IMR-90 (cell line): ENCODE data around the gene MBL2. TPM values are rescaled to one million over a fixed set of nuclear protein-coding genes. Genes with fewer than 3 reads are reported as not detected.

Experiments
- ATAC-seq: fragments of 200-7000 bp; cut with Tn5 transposase; 2 replicates; pipeline ENCODE4 v1.9.1; 2020; ENCODE audit warnings: low read depth, mild to moderate bottlenecking, moderate library complexity
- BruUV-seq: library from RNA; stranded (reverse); fragments of 400-500 nt; replicated peaks from 2 replicates; lab custom pipeline; 2021; lab: Mats Ljungman, UMichigan
- CTCF ChIA-PET: fragments of 300-600 bp; formaldehyde crosslinking; extraction: SDS; loops from one replicate; lab custom pipeline; 2021; ENCODE audit warnings: antibody characterized with exemption; lab: Yijun Ruan, JAX
- POLR2A ChIA-PET: fragments of 300-600 bp; sonication (Branson Sonifier 250); formaldehyde crosslinking; loops from one replicate; lab custom pipeline; 2022; ENCODE audit warnings: antibody characterized with exemption; ENCODE audit not compliant: unreplicated experiment; lab: Charles Lee
- DNase-seq: peaks from one replicate; pipeline ENCODE4 v3.0.0; 2013
- H2AFZ ChIP-seq: replicated peaks from 2 replicates; pipeline ENCODE3; 2013; ENCODE audit warnings: low read length, mild to moderate bottlenecking; ENCODE audit not compliant: poor library complexity
- H2AK5ac ChIP-seq: 2 replicates; pipeline ENCODE4 v1.6.1; 2013; ENCODE audit warnings: low read depth, low read length, inconsistent platforms
- H2AK9ac ChIP-seq: replicated peaks from 2 replicates; pipeline ENCODE3; 2013; ENCODE audit warnings: mild to moderate bottlenecking, low read depth, low read length, moderate library complexity; ENCODE audit not compliant: poor library complexity
- H2BK120ac ChIP-seq: 2 replicates; pipeline ENCODE4 v1.6.1; 2013; ENCODE audit warnings: low read depth, low read length, inconsistent platforms
- H2BK15ac ChIP-seq: 3 replicates; pipeline ENCODE4 v1.6.1; 2013; ENCODE audit warnings: low read depth, low read length, inconsistent platforms
- H2BK20ac ChIP-seq: 2 replicates; pipeline ENCODE4 v1.6.1; 2013; ENCODE audit warnings: low read depth, mild to moderate bottlenecking, inconsistent platforms, low read length, moderate library complexity
- H2BK5ac ChIP-seq: 2 replicates; pipeline ENCODE4 v1.6.1; 2013; ENCODE audit warnings: mild to moderate bottlenecking, low read depth, low read length, inconsistent platforms; ENCODE audit not compliant: poor library complexity, severe bottlenecking
- H3K14ac ChIP-seq: replicated peaks from 2 replicates; pipeline ENCODE4 v1.6.1; 2013; ENCODE audit warnings: low read depth, low read length, inconsistent platforms
- H3K18ac ChIP-seq: 2 replicates; pipeline ENCODE4 v1.6.1; 2013; ENCODE audit warnings: low read depth, low read length, control low read depth
- H3K23ac ChIP-seq: 2 replicates; pipeline ENCODE4 v1.6.1; 2013; ENCODE audit warnings: low read depth, low read length, inconsistent platforms
- H3K27ac ChIP-seq: 2 replicates; pipeline ENCODE4 v1.5.1; 2013; ENCODE audit warnings: mild to moderate bottlenecking, control low read depth, low read length; ENCODE audit not compliant: insufficient read depth
- H3K27me3 ChIP-seq: 2 replicates; pipeline ENCODE4 v1.6.1; 2013; ENCODE audit warnings: low read length; ENCODE audit not compliant: control insufficient read depth, insufficient read depth
- H3K36me3 ChIP-seq: 2 replicates; pipeline ENCODE4 v1.6.1; 2013; ENCODE audit warnings: low read length, mixed read lengths; ENCODE audit not compliant: control insufficient read depth, insufficient read depth
- H3K4ac ChIP-seq: 2 replicates; pipeline ENCODE4 v1.6.1; 2013; ENCODE audit warnings: low read depth, low read length, inconsistent platforms
- H3K4me1 ChIP-seq: 2 replicates; pipeline ENCODE4 v1.6.1; 2013; ENCODE audit warnings: low read length, mixed read lengths; ENCODE audit not compliant: control insufficient read depth, insufficient read depth
- H3K4me2 ChIP-seq: 2 replicates; pipeline ENCODE4 v1.6.1; 2013; ENCODE audit warnings: low read depth, mild to moderate bottlenecking, control low read depth, low read length, moderate library complexity
- H3K4me3 ChIP-seq: 2 replicates; pipeline ENCODE4 v1.5.1; 2013; ENCODE audit warnings: low read depth, mild to moderate bottlenecking, control low read depth, low read length, moderate library complexity; ENCODE audit not compliant: insufficient read depth
- H3K56ac ChIP-seq: 2 replicates; pipeline ENCODE4 v1.6.1; 2013; ENCODE audit warnings: low read length, inconsistent platforms; ENCODE audit not compliant: insufficient read depth; ENCODE audit errors: extremely low read depth
- H3K79me1 ChIP-seq, 2 experiments: 2 replicates each; pipeline ENCODE4 v1.6.1; 2013; ENCODE audit warnings: low read length in 2 of 2, inconsistent platforms in 1 of 2, low read depth in 1 of 2
- H3K9ac ChIP-seq: 2 replicates; pipeline ENCODE4 v1.6.1; 2013; ENCODE audit warnings: low read depth, low read length, control low read depth
- H3K9me1 ChIP-seq: 2 replicates; pipeline ENCODE4 v1.6.1; 2013; ENCODE audit warnings: low read length, inconsistent platforms; ENCODE audit not compliant: insufficient read depth
- H3K9me3 ChIP-seq: 2 replicates; pipeline ENCODE4 v1.6.1; 2013; ENCODE audit warnings: low read length; ENCODE audit not compliant: control insufficient read depth, insufficient read depth
- H4K20me1 ChIP-seq: 2 replicates; pipeline ENCODE4 v1.6.1; 2013; ENCODE audit warnings: low read length, inconsistent platforms; ENCODE audit not compliant: insufficient read depth
- H4K5ac ChIP-seq: 2 replicates; pipeline ENCODE4 v1.6.1; 2013; ENCODE audit warnings: mild to moderate bottlenecking, low read depth, low read length, control low read depth
- H4K8ac ChIP-seq, 2 experiments: 2 replicates each; pipeline ENCODE4 v1.6.1; 2013; ENCODE audit warnings: low read depth in 2 of 2, low read length in 2 of 2, control low read depth in 1 of 2, inconsistent platforms in 1 of 2
- H4K91ac ChIP-seq: 2 replicates; pipeline ENCODE4 v1.6.1; 2013; ENCODE audit warnings: low read depth, low read length, inconsistent platforms; ENCODE audit not compliant: insufficient read depth
- RAD21 ChIP-seq: IDR thresholded peaks from 2 replicates; pipeline ENCODE4 v1.6.1; 2012; ENCODE audit warnings: low read length, improper control_type of control experiment
- RCOR1 ChIP-seq: IDR thresholded peaks from 2 replicates; pipeline ENCODE4 v1.6.1; 2012; ENCODE audit warnings: mild to moderate bottlenecking, low read length, improper control_type of control experiment; ENCODE audit not compliant: insufficient replicate concordance
- SMC3 ChIP-seq: fragments of 150-350 bp; IDR thresholded peaks from 2 replicates; pipeline ENCODE4 v1.6.1; 2016; ENCODE audit warnings: low read depth, mild to moderate bottlenecking, antibody characterized with exemption, low read length, moderate library complexity
- WGBS, 2 experiments: methylation state at CpG; one replicate each; pipeline versions ENCODE4 v1.1.5 to v1.1.7; 2013; ENCODE audit warnings: missing lambda C conversion rate in 2 of 2; ENCODE audit not compliant: insufficient read length in 1 of 2; ENCODE audit errors: extremely low coverage in 2 of 2; 5-methylcytosine and 5-hydroxymethylcytosine counted together
- dilution Hi-C: fragments of 300-500 bp; cut with HindIII; formaldehyde crosslinking; loops from one replicate; pipeline ENCODE4 v1.14.3; 2018; ENCODE audit warnings: low sequenced_read_pairs; ENCODE audit not compliant: unreplicated experiment
- in situ Hi-C: fragments of 300-500 bp; cut with MboI; formaldehyde crosslinking; loops from 3 replicates; pipeline ENCODE4 v1.14.3; 2019; ENCODE audit warnings: low sequenced_read_pairs, inconsistent platforms, mixed read lengths
- intact Hi-C: fragments of 100-400 bp; cut with micrococcal nuclease; formaldehyde crosslinking; loops from 2 replicates; pipeline ENCODE4 v1.10.0; 2022
- polyA plus RNA-seq, 3 experiments: library from polyadenylated mRNA; depleted of rRNA; stranded (reverse); fragments of >200 nt; gene quantifications; 2 replicates each; pipeline ENCODE4 v1.2.3, GENCODE V29; 2012; ENCODE audit warnings: low replicate concordance in 1 of 3
- total RNA-seq: library from RNA; depleted of rRNA; stranded (reverse); fragments of >200 nt; gene quantifications from 2 replicates; pipeline ENCODE4 v1.2.3, GENCODE V29; 2012
- TF ChIP-seq, protein P1 (sequence below): conservative IDR thresholded peaks from 2 replicates; pipeline ENCODE4 v1.5.1; 2012; ENCODE audit warnings: mild to moderate bottlenecking, low read depth, low read length, improper control_type of control experiment

MBL2 gene
- total and polyA plus RNA-seq, 2 of the 4 experiments (the other 2 are of a cell fraction), result not detected

DNA sequence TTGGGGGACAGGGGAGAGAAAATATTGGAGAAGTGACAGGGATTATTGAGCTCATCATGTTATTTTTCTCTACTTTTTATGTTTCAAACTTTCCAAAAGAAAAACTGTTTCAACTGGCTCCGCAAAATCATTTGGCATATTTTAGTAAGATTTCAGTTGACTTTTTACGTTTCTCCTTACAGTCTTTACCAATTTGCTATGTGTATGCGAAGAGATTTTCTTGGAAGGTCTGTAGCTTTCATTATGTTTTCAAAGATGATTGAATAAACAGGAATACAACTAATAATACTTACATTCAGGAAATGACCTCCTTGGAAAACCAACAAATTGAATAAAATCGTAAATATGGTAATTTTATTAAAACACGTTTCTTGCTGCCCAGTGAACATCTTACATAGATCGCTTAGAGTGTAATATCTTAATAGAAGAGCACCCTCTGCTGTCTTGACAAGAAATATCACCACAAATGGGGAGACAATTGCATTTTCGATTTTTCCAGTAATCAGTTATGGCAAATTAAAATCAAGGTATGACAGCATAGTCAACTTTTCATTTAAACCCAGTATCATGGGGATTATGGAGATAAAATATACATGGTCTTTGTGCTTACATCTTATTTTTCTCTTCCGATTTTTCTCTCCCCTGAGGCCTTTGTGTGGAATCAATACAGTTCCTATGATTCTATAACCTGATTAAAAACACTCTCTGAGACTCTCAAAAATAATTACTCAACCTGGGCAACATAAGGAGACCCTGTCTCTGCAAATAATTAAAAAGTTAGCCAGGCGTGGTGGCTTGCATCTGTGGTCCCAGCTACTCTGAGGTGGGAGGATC lies 43.1 kb downstream of the MBL2 start:
- Histone ChIP-seq H3K27me3 (no peaks in the 10 kb centered on the region), H4K91ac (no peak overlapping the region), H3K4me2 (0 out of 2 replicates have a peak overlapping the region, but pooled peaks have one; percentile 35), H2BK20ac (no peak overlapping the region), H3K4me1 (no peaks in the 10 kb centered on the region), H2BK15ac (no peak overlapping the region), H2AFZ (no peak overlapping the region), H3K18ac (no peak overlapping the region), H3K4ac (no peak overlapping the region), H3K9me1 (no peaks in the 10 kb centered on the region), H2AK5ac (no peak overlapping the region), H3K79me1 (no peaks in the 10 kb centered on the region), H3K4me3 (no peak overlapping the region), H2BK5ac (no peak overlapping the region), H2BK120ac (no peak overlapping the region), H3K9ac (no peak overlapping the region), H3K56ac (no peak overlapping the region), H2AK9ac (no peak overlapping the region), H4K8ac (no peak overlapping the region), H3K27ac (no peak overlapping the region), H3K23ac (no peak overlapping the region), H4K20me1 (no peaks in the 10 kb centered on the region), H3K14ac (no peak overlapping the region), H3K9me3 (no peaks in the 10 kb centered on the region), H3K36me3 (no peaks in the 10 kb centered on the region), H4K5ac (no peak overlapping the region)
- POLR2A ChIA-PET, result no interaction called here
- in situ Hi-C loops, result loop anchor here (5.0 to 10.0 kb wide), 2 partner anchors 87 to 425 kb away; no protein-coding TSS in a partner anchor
- no CpG with 5 or more reads among the region's 9 CpGs for WGBS, 2 experiments
- peak; percentile 43 for DNase-seq
- CTCF ChIA-PET, result interaction anchor here (1.0 to 1.2 kb wide), 3 partner anchors 78 to 422 kb away, joined by 3 to 6 read pairs (median 4); no protein-coding TSS in a partner anchor
- dilution Hi-C loops, result no loop called here
- intact Hi-C loops, result loop anchor here (1.0 to 10.0 kb wide), 4 partner anchors 85 to 421 kb away; no protein-coding TSS in a partner anchor
- BruUV-seq, result no TSS peak
- peak; percentile 82 for ATAC-seq
- TF ChIP-seq, protein P1, sequence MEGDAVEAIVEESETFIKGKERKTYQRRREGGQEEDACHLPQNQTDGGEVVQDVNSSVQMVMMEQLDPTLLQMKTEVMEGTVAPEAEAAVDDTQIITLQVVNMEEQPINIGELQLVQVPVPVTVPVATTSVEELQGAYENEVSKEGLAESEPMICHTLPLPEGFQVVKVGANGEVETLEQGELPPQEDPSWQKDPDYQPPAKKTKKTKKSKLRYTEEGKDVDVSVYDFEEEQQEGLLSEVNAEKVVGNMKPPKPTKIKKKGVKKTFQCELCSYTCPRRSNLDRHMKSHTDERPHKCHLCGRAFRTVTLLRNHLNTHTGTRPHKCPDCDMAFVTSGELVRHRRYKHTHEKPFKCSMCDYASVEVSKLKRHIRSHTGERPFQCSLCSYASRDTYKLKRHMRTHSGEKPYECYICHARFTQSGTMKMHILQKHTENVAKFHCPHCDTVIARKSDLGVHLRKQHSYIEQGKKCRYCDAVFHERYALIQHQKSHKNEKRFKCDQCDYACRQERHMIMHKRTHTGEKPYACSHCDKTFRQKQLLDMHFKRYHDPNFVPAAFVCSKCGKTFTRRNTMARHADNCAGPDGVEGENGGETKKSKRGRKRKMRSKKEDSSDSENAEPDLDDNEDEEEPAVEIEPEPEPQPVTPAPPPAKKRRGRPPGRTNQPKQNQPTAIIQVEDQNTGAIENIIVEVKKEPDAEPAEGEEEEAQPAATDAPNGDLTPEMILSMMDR, result peak; percentile 68
- TF ChIP-seq SMC3 (peak; percentile 69), RAD21 (peak; percentile 66), RCOR1 (no peak)
